Tibial nerve (tissue), 3 donors: ENCODE measurements around the gene TFAP2E.

Source experiments
- POLR2A ChIP-seq, 2 donors: fragments of 450-650 bp; IDR thresholded peaks; one replicate each; pipeline ENCODE4 v1.6.1; 2017; ENCODE audit warnings: antibody characterized with exemption in 2 of 2, mild to moderate bottlenecking in 2 of 2, moderate library complexity in 2 of 2
- TF ChIP-seq, protein P1 (sequence below), 5 experiments: fragments of 200-600 bp in 3 of 5; fragments of 450-650 bp in 2 of 5; sonication (generic) in 3 of 5; IDR thresholded peaks; one replicate each; pipeline ENCODE4 v1.5.1; 2016 to 2019; ENCODE audit warnings: antibody characterized with exemption in 5 of 5, mild to moderate bottlenecking in 3 of 5, moderate library complexity in 2 of 5

DNA sequence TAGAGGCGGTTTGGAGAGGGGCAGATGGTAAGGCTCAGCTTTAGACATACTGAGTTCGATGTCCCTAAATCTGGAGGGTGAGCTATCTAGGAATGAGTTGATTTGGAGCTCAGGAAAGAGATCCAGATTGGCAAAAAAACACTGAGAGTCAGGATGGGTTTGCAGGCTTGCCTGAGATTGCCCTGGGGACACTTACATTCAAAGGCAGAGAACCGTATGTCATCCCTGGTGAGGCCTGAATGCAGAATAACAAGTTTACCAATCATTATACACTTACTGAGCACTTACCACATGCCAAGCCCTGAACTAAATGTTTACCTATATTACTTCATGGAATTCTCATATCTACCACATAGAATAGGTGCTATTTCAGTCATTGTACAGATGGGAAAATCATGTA, 27.5 kb downstream of the TFAP2E start:
- TF ChIP-seq, protein P1, sequence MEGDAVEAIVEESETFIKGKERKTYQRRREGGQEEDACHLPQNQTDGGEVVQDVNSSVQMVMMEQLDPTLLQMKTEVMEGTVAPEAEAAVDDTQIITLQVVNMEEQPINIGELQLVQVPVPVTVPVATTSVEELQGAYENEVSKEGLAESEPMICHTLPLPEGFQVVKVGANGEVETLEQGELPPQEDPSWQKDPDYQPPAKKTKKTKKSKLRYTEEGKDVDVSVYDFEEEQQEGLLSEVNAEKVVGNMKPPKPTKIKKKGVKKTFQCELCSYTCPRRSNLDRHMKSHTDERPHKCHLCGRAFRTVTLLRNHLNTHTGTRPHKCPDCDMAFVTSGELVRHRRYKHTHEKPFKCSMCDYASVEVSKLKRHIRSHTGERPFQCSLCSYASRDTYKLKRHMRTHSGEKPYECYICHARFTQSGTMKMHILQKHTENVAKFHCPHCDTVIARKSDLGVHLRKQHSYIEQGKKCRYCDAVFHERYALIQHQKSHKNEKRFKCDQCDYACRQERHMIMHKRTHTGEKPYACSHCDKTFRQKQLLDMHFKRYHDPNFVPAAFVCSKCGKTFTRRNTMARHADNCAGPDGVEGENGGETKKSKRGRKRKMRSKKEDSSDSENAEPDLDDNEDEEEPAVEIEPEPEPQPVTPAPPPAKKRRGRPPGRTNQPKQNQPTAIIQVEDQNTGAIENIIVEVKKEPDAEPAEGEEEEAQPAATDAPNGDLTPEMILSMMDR (IDR thresholded peaks at IDR 0.05), result no peak
- no peak for TF ChIP-seq POLR2A (IDR thresholded peaks at IDR 0.05)
